ENCODE results near the gene ABCC8.

- TF ChIP-seq ZFP30 (CRISPR knock-in tag; IDR thresholded peaks at IDR 0.05) = no peak
- no peak for TF ChIP-seq PATZ1 (CRISPR knock-in tag; IDR thresholded peaks at IDR 0.05; ENCODE audit: borderline replicate concordance)
- no peak for TF ChIP-seq ISL1 (CRISPR knock-in tag; IDR thresholded peaks at IDR 0.05)
- TF ChIP-seq ARNTL (CRISPR knock-in tag; IDR thresholded peaks at IDR 0.05; ENCODE audit: borderline replicate concordance, low read depth) = no peak
- no peak for TF ChIP-seq ZFP3 (CRISPR knock-in tag; IDR thresholded peaks at IDR 0.05)
These were observed 92.6 kb downstream of the ABCC8 start for GRCh38 chr11:17384002-17384511.

Data from SK-N-SH treated with all-trans-retinoic acid at 6 μM for 48 hours (cell line).